GM23338 (cell line): ENCODE data around the gene RADIL. TPM values are rescaled to one million over a fixed set of nuclear protein-coding genes. Genes with fewer than 3 reads are reported as not detected.
A peak's percentile ranks its signal among the peaks of the same experiment; 100 is the strongest.

ENCODE experiments used
- ATAC-seq: fragments of 200-7000 bp; cut with Tn5 transposase; 3 replicates; pipeline ENCODE4 v1.9.1; 2020
- DNase-seq: peaks from one replicate; pipeline ENCODE4 v3.0.0-alpha.2; 2015; ENCODE audit warnings: low spot score
- H2AFZ ChIP-seq: fragments of 200-600 bp; sonication (generic); 2 replicates; pipeline ENCODE4 v1.8.0; 2016; ENCODE audit warnings: antibody characterized with exemption, mild to moderate bottlenecking, moderate library complexity
- H3F3A ChIP-seq: fragments of 200-600 bp; sonication (generic); replicated peaks from 2 replicates; pipeline ENCODE4 v1.8.0; 2017; ENCODE audit warnings: antibody characterized with exemption, mixed run types, low read depth
- H3K27ac ChIP-seq: fragments of 200-600 bp; sonication (generic); 2 replicates; pipeline ENCODE4 v1.6.1; 2016; ENCODE audit warnings: low read depth
- H3K27me3 ChIP-seq: fragments of 200-600 bp; sonication (generic); 2 replicates; pipeline ENCODE4 v1.8.0; 2016; ENCODE audit warnings: mild to moderate bottlenecking, mixed run types, moderate library complexity; ENCODE audit not compliant: insufficient read depth
- H3K36me3 ChIP-seq: fragments of 200-600 bp; sonication (generic); 2 replicates; pipeline ENCODE4 v1.8.0; 2016; ENCODE audit warnings: mild to moderate bottlenecking; ENCODE audit not compliant: insufficient read depth
- H3K4me1 ChIP-seq: fragments of 200-600 bp; sonication (generic); 2 replicates; pipeline ENCODE4 v1.8.0; 2016; ENCODE audit warnings: mild to moderate bottlenecking, moderate library complexity; ENCODE audit not compliant: insufficient read depth
- H3K4me2 ChIP-seq: fragments of 200-600 bp; sonication (generic); 2 replicates; pipeline ENCODE4 v1.7.1; 2017; ENCODE audit warnings: mixed run types
- H3K4me3 ChIP-seq: fragments of 200-600 bp; sonication (generic); 2 replicates; pipeline ENCODE4 v1.6.1; 2016; ENCODE audit warnings: mixed run types
- H3K79me2 ChIP-seq: fragments of 200-600 bp; sonication (generic); replicated peaks from 2 replicates; pipeline ENCODE4 v1.8.0; 2017; ENCODE audit warnings: mild to moderate bottlenecking; ENCODE audit not compliant: insufficient read depth
- H3K9me2 ChIP-seq: fragments of 200-600 bp; sonication (generic); 2 replicates; pipeline ENCODE4 v1.8.0; 2017; ENCODE audit not compliant: insufficient read depth
- H4K20me1 ChIP-seq: fragments of 200-600 bp; sonication (generic); replicated peaks from 2 replicates; pipeline ENCODE4 v1.8.0; 2017; ENCODE audit warnings: mild to moderate bottlenecking; ENCODE audit not compliant: insufficient read depth
- H3K27ac Mint-ChIP-seq: 2 replicates; pipeline ENCODE4 v1.8.0; 2020; ENCODE audit warnings: inconsistent platforms, mild to moderate bottlenecking, moderate library complexity, mixed read lengths
- H3K27me3 Mint-ChIP-seq: 3 replicates; pipeline ENCODE4 v1.8.0; 2022; ENCODE audit warnings: low read depth, mild to moderate bottlenecking, moderate library complexity, mixed read lengths, inconsistent platforms; ENCODE audit not compliant: insufficient read depth, poor library complexity
- H3K36me3 Mint-ChIP-seq: 3 replicates; pipeline ENCODE4 v1.8.0; 2021; ENCODE audit warnings: low read depth, mild to moderate bottlenecking, inconsistent platforms, moderate library complexity, mixed read lengths
- H3K4me1 Mint-ChIP-seq: 3 replicates; pipeline ENCODE4 v1.8.0; 2020; ENCODE audit warnings: mild to moderate bottlenecking, inconsistent platforms, mixed read lengths
- H3K4me3 Mint-ChIP-seq: 3 replicates; pipeline ENCODE4 v1.8.0; 2021; ENCODE audit warnings: moderate library complexity, mild to moderate bottlenecking, inconsistent platforms, mixed read lengths
- H3K9me3 Mint-ChIP-seq: 3 replicates; pipeline ENCODE4 v1.8.0; 2020; ENCODE audit warnings: moderate library complexity, mild to moderate bottlenecking, inconsistent platforms, mixed read lengths
- CREB1 ChIP-seq: fragments of 250-450 bp; sonication (Bioruptor Pico); IDR thresholded peaks from 2 replicates; pipeline ENCODE4 v1.5.0; 2020; ENCODE audit warnings: low read depth, mild to moderate bottlenecking, moderate library complexity
- EZH2 ChIP-seq: fragments of 200-600 bp; sonication (generic); IDR thresholded peaks from one replicate; pipeline ENCODE4 v1.8.0; 2017; ENCODE audit warnings: antibody characterized with exemption, mild to moderate bottlenecking, low read depth; ENCODE audit not compliant: unreplicated experiment
- JUNB ChIP-seq: IDR thresholded peaks from one replicate; pipeline ENCODE4 v1.6.1; 2016; ENCODE audit warnings: antibody characterized with exemption; ENCODE audit not compliant: unreplicated experiment
- NANOG ChIP-seq: IDR thresholded peaks from 2 replicates; pipeline ENCODE4 v1.6.1; 2016; ENCODE audit warnings: antibody characterized with exemption, borderline replicate concordance
- STAT1 ChIP-seq: IDR thresholded peaks from one replicate; pipeline ENCODE4 v1.6.1; 2016; ENCODE audit warnings: antibody characterized with exemption; ENCODE audit not compliant: unreplicated experiment
- ZNF331 ChIP-seq: fragments of 250-450 bp; sonication (Bioruptor Pico); IDR thresholded peaks from 2 replicates; pipeline ENCODE4 v1.5.0; 2020; ENCODE audit warnings: low read depth, mild to moderate bottlenecking, moderate library complexity
- long read RNA-seq: library from polyadenylated mRNA; unstranded; transcript quantifications from one replicate; pipeline ENCODE4 v2.0.0, GENCODE V29; 2020; ENCODE audit not compliant: unreplicated experiment
- polyA plus RNA-seq: library from polyadenylated mRNA; unstranded; fragments of >200 nt; fragmentation: Nextera tagmentation; extraction: Ambion mirVana; gene quantifications from 2 replicates; pipeline ENCODE4 v1.2.1, GENCODE V29; 2016
- total RNA-seq: library from RNA; depleted of rRNA; stranded (reverse); fragments of >200 nt; shearing (Covaris generic); gene quantifications from 2 replicates; pipeline ENCODE4 v1.2.3, GENCODE V29; 2014; rRNA removed
- TF ChIP-seq, protein P1 (sequence below), 2 experiments: fragments of 200-600 bp in 1 of 2; sonication (generic) in 1 of 2; conservative IDR thresholded peaks; 2 replicates each; pipeline versions ENCODE4 v1.5.1 to v1.6.1; 2016 to 2017; ENCODE audit warnings: antibody characterized with exemption in 2 of 2, low read depth in 2 of 2, mild to moderate bottlenecking in 2 of 2, moderate library complexity in 1 of 2
- TF ChIP-seq, protein P2 (sequence below): fragments of 250-450 bp; sonication (Bioruptor Pico); IDR thresholded peaks from 2 replicates; pipeline ENCODE4 v1.5.0; 2020; ENCODE audit warnings: mild to moderate bottlenecking, moderate library complexity

The RADIL gene, protein sequence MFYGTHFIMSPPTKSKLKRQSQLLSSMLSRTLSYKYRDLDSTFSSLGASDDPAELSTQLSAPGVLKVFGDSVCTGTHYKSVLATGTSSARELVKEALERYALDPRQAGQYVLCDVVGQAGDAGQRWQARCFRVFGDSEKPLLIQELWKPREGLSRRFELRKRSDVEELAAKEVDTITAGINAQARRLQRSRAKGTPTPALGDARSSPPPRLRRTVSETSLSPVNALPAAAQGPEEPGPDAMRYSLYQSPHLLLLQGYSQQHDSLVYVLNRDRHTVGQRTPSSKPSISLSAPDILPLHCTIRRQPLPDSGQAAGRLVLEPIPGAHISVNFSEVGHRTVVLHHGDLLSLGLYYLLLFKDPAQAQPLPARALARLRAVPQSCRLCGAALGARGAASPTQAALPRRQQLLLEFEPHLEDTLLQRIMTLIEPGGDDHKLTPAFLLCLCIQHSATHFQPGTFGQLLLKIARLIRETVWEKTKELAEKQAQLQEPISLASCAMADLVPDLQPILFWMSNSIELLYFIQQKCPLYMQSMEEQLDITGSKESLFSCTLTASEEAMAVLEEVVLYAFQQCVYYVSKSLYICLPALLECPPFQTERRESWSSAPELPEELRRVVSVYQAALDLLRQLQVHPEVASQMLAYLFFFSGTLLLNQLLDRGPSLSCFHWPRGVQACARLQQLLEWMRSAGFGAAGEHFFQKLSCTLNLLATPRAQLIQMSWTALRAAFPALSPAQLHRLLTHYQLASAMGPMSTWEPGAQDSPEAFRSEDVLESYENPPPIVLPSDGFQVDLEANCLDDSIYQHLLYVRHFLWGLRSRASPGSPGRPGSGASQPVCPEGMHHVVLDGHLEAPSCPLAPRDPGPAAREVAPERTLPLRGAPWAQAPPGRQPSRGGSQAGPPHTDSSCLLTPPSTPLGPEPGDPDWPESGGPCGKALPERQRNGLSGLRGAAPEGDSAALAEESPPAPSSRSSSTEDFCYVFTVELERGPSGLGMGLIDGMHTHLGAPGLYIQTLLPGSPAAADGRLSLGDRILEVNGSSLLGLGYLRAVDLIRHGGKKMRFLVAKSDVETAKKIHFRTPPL
- total RNA-seq (7.8 and 9.8 TPM in 2 replicates), polyA plus RNA-seq (4.3 and 4.8 TPM in 2 replicates)
- long read RNA-seq: 0 reads

DNA sequence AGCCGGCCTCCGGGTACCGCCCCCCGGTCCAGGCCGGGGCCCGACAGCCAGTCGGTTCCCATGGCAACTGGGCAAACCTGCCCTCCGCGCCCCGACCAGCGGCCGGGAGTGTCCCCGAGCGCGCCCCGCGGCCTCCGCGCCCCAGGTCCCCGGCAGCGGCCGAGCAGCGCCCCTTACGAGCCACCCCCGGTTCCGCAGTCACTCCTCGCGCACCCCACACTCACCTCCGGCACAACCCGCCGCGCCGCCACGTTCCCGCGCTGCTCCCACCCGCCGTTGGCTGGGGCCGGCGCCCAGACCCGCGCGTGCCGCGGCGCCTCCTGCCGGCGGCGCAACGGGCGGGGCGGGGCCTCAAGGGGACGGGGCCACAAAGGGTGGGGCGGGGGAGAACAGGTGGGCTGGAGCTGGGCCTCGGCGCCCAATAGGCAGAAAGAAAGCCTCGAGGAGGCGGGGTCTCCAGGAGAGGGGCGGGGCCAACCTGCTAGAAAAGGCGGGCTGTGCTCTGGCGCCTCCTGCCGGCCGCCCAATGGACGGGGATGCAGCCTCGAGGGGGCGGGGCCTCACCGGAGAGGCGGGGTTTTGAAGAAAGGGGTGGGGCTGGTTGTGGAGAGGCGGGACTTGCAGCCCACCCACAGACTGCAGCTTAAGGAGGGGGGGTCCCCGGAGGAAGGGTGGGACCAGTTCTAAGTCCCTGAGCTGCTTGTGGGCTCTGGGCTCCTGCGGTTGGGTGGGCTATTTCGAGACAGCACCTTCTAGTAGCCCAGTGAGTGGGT is at the start of gene RADIL:
RADIL (minus strand) TSS at position 345 of the 773 bp plus-strand sequence. CDS start 5,577 bp downstream, outside the sequence.
- H3K27me3 ChIP-seq: peaks cover 14% of the 10 kb centered on the region; the same call in 1 of the 2 replicates
- TF ChIP-seq JUNB (no peak), EZH2 (no peak)
- TF ChIP-seq, protein P1, sequence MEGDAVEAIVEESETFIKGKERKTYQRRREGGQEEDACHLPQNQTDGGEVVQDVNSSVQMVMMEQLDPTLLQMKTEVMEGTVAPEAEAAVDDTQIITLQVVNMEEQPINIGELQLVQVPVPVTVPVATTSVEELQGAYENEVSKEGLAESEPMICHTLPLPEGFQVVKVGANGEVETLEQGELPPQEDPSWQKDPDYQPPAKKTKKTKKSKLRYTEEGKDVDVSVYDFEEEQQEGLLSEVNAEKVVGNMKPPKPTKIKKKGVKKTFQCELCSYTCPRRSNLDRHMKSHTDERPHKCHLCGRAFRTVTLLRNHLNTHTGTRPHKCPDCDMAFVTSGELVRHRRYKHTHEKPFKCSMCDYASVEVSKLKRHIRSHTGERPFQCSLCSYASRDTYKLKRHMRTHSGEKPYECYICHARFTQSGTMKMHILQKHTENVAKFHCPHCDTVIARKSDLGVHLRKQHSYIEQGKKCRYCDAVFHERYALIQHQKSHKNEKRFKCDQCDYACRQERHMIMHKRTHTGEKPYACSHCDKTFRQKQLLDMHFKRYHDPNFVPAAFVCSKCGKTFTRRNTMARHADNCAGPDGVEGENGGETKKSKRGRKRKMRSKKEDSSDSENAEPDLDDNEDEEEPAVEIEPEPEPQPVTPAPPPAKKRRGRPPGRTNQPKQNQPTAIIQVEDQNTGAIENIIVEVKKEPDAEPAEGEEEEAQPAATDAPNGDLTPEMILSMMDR (conservative IDR thresholded peaks at IDR 0.05; ENCODE audit: low read depth in 2 of 2): peak; percentile 65 to 83
- H3K9me2 ChIP-seq: no peaks in the 10 kb centered on the region
- ATAC-seq: peak; percentile 82
- Mint-ChIP-seq H3K9me3 (peaks cover 2% of the 10 kb centered on the region; the same call in 2 of the 3 replicates), H3K27ac (no peak within 1 kb of the TSS), H3K4me1 (peaks cover 12% of the 10 kb centered on the region; the same call in 1 of the 3 replicates), H3K36me3 (no peaks in the 10 kb centered on the region), H3K27me3 (peaks cover 15% of the 10 kb centered on the region), H3K4me3 (peak within 1 kb of the TSS; percentile 78)
- no peaks in the 10 kb centered on the region for H3F3A ChIP-seq
- H3K4me3 ChIP-seq: peak within 1 kb of the TSS; percentile 92
- H2AFZ ChIP-seq: peak within 1 kb of the TSS; percentile 95
- no peaks in the 10 kb centered on the region for H3K79me2 ChIP-seq
- no peaks in the 10 kb centered on the region for H4K20me1 ChIP-seq
- DNase-seq: peak; percentile 97
- peaks cover 9% of the 10 kb centered on the region; the same call in 1 of the 2 replicates for H3K4me1 ChIP-seq
- peak within 1 kb of the TSS; percentile 100 for H3K4me2 ChIP-seq
- H3K27ac ChIP-seq: peak within 1 kb of the TSS; percentile 83
- no peaks in the 10 kb centered on the region for H3K36me3 ChIP-seq

DNA sequence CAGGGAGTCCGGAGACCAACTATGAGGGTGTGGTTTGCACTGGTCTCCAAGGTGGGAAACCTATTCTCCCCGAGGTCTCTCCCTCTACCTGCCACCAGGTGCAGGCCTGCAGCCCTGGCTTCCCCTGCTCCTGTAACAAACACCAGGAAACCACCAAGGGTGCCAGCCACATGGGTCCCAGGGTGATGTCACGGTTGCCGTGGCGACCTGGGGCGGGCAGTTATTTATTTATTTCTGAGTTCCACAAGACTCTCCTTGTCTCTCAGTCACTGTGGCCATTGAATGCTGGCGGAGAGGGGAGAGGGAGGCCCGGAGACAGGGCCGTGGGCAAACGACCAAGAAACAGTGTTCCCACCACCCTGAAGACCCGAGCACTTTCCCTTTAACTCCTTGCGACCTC is 48.4 kb upstream of the RADIL start:
- no peaks in the 10 kb centered on the region for H3K79me2 ChIP-seq
- no peaks in the 10 kb centered on the region for H4K20me1 ChIP-seq
- no peaks in the 10 kb centered on the region for H3K36me3 Mint-ChIP-seq
- ATAC-seq: peak; percentile 97
- no peak overlapping the region for H3K27ac ChIP-seq
- DNase-seq: peak; percentile 72
- H3K4me3 ChIP-seq: no peak overlapping the region
- H3K27ac Mint-ChIP-seq: no peak overlapping the region
- H2AFZ ChIP-seq: no peak overlapping the region
- no peaks in the 10 kb centered on the region for H3F3A ChIP-seq
- peaks cover 8% of the 10 kb centered on the region for H3K27me3 Mint-ChIP-seq
- H3K4me1 ChIP-seq: no peaks in the 10 kb centered on the region
- no peak overlapping the region for H3K4me2 ChIP-seq
- no peaks in the 10 kb centered on the region for H3K36me3 ChIP-seq
- H3K27me3 ChIP-seq: no peaks in the 10 kb centered on the region
- no peaks in the 10 kb centered on the region for H3K9me3 Mint-ChIP-seq
- H3K4me1 Mint-ChIP-seq: no peaks in the 10 kb centered on the region
- no peaks in the 10 kb centered on the region for H3K9me2 ChIP-seq
- no peak overlapping the region for H3K4me3 Mint-ChIP-seq
- TF ChIP-seq, protein P2, sequence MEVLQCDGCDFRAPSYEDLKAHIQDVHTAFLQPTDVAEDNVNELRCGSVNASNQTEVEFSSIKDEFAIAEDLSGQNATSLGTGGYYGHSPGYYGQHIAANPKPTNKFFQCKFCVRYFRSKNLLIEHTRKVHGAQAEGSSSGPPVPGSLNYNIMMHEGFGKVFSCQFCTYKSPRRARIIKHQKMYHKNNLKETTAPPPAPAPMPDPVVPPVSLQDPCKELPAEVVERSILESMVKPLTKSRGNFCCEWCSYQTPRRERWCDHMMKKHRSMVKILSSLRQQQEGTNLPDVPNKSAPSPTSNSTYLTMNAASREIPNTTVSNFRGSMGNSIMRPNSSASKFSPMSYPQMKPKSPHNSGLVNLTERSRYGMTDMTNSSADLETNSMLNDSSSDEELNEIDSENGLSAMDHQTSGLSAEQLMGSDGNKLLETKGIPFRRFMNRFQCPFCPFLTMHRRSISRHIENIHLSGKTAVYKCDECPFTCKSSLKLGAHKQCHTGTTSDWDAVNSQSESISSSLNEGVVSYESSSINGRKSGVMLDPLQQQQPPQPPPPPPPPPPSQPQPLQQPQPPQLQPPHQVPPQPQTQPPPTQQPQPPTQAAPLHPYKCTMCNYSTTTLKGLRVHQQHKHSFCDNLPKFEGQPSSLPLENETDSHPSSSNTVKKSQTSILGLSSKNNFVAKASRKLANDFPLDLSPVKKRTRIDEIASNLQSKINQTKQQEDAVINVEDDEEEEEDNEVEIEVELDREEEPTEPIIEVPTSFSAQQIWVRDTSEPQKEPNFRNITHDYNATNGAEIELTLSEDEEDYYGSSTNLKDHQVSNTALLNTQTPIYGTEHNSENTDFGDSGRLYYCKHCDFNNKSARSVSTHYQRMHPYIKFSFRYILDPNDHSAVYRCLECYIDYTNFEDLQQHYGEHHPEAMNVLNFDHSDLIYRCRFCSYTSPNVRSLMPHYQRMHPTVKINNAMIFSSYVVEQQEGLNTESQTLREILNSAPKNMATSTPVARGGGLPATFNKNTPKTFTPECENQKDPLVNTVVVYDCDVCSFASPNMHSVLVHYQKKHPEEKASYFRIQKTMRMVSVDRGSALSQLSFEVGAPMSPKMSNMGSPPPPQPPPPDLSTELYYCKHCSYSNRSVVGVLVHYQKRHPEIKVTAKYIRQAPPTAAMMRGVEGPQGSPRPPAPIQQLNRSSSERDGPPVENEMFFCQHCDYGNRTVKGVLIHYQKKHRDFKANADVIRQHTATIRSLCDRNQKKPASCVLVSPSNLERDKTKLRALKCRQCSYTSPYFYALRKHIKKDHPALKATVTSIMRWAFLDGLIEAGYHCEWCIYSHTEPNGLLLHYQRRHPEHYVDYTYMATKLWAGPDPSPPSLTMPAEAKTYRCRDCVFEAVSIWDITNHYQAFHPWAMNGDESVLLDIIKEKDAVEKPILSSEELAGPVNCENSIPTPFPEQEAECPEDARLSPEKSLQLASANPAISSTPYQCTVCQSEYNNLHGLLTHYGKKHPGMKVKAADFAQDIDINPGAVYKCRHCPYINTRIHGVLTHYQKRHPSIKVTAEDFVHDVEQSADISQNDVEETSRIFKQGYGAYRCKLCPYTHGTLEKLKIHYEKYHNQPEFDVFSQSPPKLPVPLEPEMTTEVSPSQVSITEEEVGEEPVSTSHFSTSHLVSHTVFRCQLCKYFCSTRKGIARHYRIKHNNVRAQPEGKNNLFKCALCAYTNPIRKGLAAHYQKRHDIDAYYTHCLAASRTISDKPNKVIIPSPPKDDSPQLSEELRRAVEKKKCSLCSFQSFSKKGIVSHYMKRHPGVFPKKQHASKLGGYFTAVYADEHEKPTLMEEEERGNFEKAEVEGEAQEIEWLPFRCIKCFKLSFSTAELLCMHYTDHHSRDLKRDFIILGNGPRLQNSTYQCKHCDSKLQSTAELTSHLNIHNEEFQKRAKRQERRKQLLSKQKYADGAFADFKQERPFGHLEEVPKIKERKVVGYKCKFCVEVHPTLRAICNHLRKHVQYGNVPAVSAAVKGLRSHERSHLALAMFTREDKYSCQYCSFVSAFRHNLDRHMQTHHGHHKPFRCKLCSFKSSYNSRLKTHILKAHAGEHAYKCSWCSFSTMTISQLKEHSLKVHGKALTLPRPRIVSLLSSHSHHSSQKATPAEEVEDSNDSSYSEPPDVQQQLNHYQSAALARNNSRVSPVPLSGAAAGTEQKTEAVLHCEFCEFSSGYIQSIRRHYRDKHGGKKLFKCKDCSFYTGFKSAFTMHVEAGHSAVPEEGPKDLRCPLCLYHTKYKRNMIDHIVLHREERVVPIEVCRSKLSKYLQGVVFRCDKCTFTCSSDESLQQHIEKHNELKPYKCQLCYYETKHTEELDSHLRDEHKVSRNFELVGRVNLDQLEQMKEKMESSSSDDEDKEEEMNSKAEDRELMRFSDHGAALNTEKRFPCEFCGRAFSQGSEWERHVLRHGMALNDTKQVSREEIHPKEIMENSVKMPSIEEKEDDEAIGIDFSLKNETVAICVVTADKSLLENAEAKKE (CRISPR knock-in tag): no peak
- TF ChIP-seq EZH2: no peak
- no peak for TF ChIP-seq NANOG
- TF ChIP-seq CREB1: no peak
- TF ChIP-seq STAT1: no peak
- TF ChIP-seq ZNF331 (CRISPR knock-in tag): no peak
